ENCODE measurements around the gene ADGRA3. TPM values are rescaled to one million over a fixed set of nuclear protein-coding genes. Genes with fewer than 3 reads are reported as not detected.

The ADGRA3 gene
- total and polyA plus RNA-seq, 5 donors from 2014 or later: 0.20 to 2.1 TPM; not detected in 3

- H3K4me1 Mint-ChIP-seq: no peaks in the 10 kb centered on the region
These were observed 23.4 kb upstream of the ADGRA3 start for GRCh38 chr4:22539251-22539650.

DNA sequence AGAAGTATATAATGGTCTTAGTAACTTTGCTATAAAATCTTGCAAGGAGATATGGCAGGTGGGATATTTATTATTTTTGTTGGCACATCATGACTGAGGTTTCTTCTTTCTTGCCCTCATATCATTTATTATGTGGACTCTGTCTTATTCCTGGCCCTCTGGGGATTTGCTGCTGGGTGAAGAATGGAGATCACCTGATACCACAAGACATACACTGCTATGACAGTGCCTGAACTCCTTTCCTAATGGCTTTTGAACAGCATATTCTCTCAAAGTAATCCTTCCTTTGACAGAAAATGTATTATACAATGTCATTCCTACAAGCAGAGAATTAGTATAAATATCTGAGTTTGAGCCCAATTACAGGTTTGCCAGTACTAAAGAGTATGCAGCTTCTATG lies 22.0 kb upstream of the ADGRA3 start:
- no peaks in the 10 kb centered on the region for H3K36me3 ChIP-seq (ENCODE audit: control insufficient read depth, insufficient read depth, low read length)
- DNase-seq (no peak), ATAC-seq (ENCODE audit: low read depth in 2 of 2) (no peak)
- no peaks in the 10 kb centered on the region for H3K36me3 Mint-ChIP-seq
- peaks cover 4% of the 10 kb centered on the region for H3K27me3 Mint-ChIP-seq
- peaks cover 0 to 10% of the 10 kb centered on the region in 2 experiments for H3K9me3 ChIP-seq (ENCODE audit: control insufficient read depth in 2 of 2, low read length in 2 of 2)
- no peak overlapping the region for H3K27ac Mint-ChIP-seq
- H3K27me3 ChIP-seq (ENCODE audit: control insufficient read depth, insufficient read depth, low read length): no peaks in the 10 kb centered on the region
- no peak overlapping the region for H3K4me3 Mint-ChIP-seq
- peaks cover 2 to 17% (median 9%) of the 10 kb centered on the region in 7 donors for H3K9me3 Mint-ChIP-seq
- peaks cover 3% of the 10 kb centered on the region for H3K4me1 ChIP-seq (ENCODE audit: control insufficient read depth, insufficient read depth, low read length, poor library complexity, severe bottlenecking)
- no peaks in the 10 kb centered on the region for H3K4me1 Mint-ChIP-seq
- no peak overlapping the region for H3K27ac ChIP-seq (ENCODE audit: insufficient read depth, low read length, poor library complexity, severe bottlenecking)
- no peak overlapping the region for H3K4me3 ChIP-seq (ENCODE audit: low read depth, low read length)

More at GRCh38 chr4:22539251-22539650, 23.4 kb upstream of the ADGRA3 start:
- Mint-ChIP-seq H3K9me3 (peaks cover 2 to 18% (median 8%) of the 10 kb centered on the region in 7 donors), H3K36me3 (no peaks in the 10 kb centered on the region), H3K4me3 (no peak overlapping the region), H3K27ac (no peak overlapping the region), H3K27me3 (peaks cover 4% of the 10 kb centered on the region)
- peaks cover 0 to 7% of the 10 kb centered on the region in 2 experiments for H3K9me3 ChIP-seq (ENCODE audit: control insufficient read depth in 2 of 2, low read length in 2 of 2)
- DNase-seq (no peak), ATAC-seq (ENCODE audit: low read depth in 2 of 2) (no peak)
- H3K27me3 ChIP-seq (ENCODE audit: control insufficient read depth, insufficient read depth, low read length): no peaks in the 10 kb centered on the region
- H3K4me3 ChIP-seq (ENCODE audit: low read depth, low read length): no peak overlapping the region
- H3K27ac ChIP-seq (ENCODE audit: insufficient read depth, low read length, poor library complexity, severe bottlenecking): no peak overlapping the region
- no peaks in the 10 kb centered on the region for H3K36me3 ChIP-seq (ENCODE audit: control insufficient read depth, insufficient read depth, low read length)
- peaks cover 3% of the 10 kb centered on the region for H3K4me1 ChIP-seq (ENCODE audit: control insufficient read depth, insufficient read depth, low read length, poor library complexity, severe bottlenecking)

DNA sequence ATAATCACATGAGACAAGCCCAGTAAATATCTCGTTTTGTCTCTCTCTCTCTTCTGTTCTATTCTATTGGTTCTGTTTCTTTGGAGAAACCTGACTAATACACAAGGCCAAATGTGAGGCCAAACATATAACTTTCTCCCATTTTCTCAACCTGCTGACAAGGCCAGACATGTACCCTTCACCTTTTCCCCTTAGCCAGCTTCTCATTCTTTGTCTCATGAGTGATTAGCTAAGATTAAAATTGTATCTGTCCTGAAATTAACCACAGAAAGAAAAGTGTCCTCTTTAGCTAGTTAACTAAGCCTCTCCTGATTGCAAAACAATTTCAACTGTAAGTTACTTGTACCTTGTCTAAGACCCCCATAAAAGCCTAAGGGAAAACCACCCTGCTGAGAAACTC lies 18.5 kb upstream of the ADGRA3 start:
- ATAC-seq (ENCODE audit: low read depth in 2 of 2) (no peak), DNase-seq (no peak)
- no peak overlapping the region for H3K4me3 Mint-ChIP-seq
- no peaks in the 10 kb centered on the region for H3K36me3 Mint-ChIP-seq
- peaks cover 0 to 10% of the 10 kb centered on the region in 2 experiments for H3K9me3 ChIP-seq (ENCODE audit: control insufficient read depth in 2 of 2, low read length in 2 of 2)
- no peaks in the 10 kb centered on the region for H3K27me3 Mint-ChIP-seq
- H3K27ac Mint-ChIP-seq: no peak overlapping the region
- no peak overlapping the region for H3K27ac ChIP-seq (ENCODE audit: insufficient read depth, low read length, poor library complexity, severe bottlenecking)
- H3K36me3 ChIP-seq (ENCODE audit: control insufficient read depth, insufficient read depth, low read length): no peaks in the 10 kb centered on the region
- peaks cover 3% of the 10 kb centered on the region for H3K4me1 ChIP-seq (ENCODE audit: control insufficient read depth, insufficient read depth, low read length, poor library complexity, severe bottlenecking)
- H3K9me3 Mint-ChIP-seq: peaks cover 0 to 19% (median 10%) of the 10 kb centered on the region in 7 donors
- H3K4me1 Mint-ChIP-seq: no peaks in the 10 kb centered on the region
- H3K4me3 ChIP-seq (ENCODE audit: low read depth, low read length): no peak overlapping the region
- H3K27me3 ChIP-seq (ENCODE audit: control insufficient read depth, insufficient read depth, low read length): no peaks in the 10 kb centered on the region

GRCh38 chr4:22532896-22533295 lies 17.0 kb upstream of the ADGRA3 start:
- Histone ChIP-seq H3K27ac (ENCODE audit: insufficient read depth, low read length, poor library complexity, severe bottlenecking) (no peak overlapping the region), H3K27me3 (ENCODE audit: control insufficient read depth, insufficient read depth, low read length) (no peaks in the 10 kb centered on the region), H3K9me3 (ENCODE audit: control insufficient read depth in 2 of 2, low read length in 2 of 2) (peaks cover 0 to 10% of the 10 kb centered on the region in 2 experiments), H3K4me3 (ENCODE audit: low read depth, low read length) (no peak overlapping the region), H3K4me1 (ENCODE audit: control insufficient read depth, insufficient read depth, low read length, poor library complexity, severe bottlenecking) (peaks cover 3% of the 10 kb centered on the region), H3K36me3 (ENCODE audit: control insufficient read depth, insufficient read depth, low read length) (no peaks in the 10 kb centered on the region)
- Mint-ChIP-seq H3K9me3 (peaks cover 0 to 23% (median 13%) of the 10 kb centered on the region in 7 donors), H3K27me3 (no peaks in the 10 kb centered on the region), H3K4me1 (no peaks in the 10 kb centered on the region), H3K4me3 (no peak overlapping the region), H3K27ac (no peak overlapping the region), H3K36me3 (no peaks in the 10 kb centered on the region)
- DNase-seq (no peak), ATAC-seq (ENCODE audit: low read depth in 2 of 2) (no peak)

GRCh38 chr4:22532117-22532516 lies 16.3 kb upstream of the ADGRA3 start:
- Mint-ChIP-seq H3K27ac (no peak overlapping the region), H3K36me3 (no peaks in the 10 kb centered on the region), H3K4me3 (no peak overlapping the region), H3K9me3 (peaks cover 0 to 23% (median 13%) of the 10 kb centered on the region in 7 donors), H3K4me1 (no peaks in the 10 kb centered on the region), H3K27me3 (no peaks in the 10 kb centered on the region)
- Histone ChIP-seq H3K27me3 (ENCODE audit: control insufficient read depth, insufficient read depth, low read length) (no peaks in the 10 kb centered on the region), H3K4me1 (ENCODE audit: control insufficient read depth, insufficient read depth, low read length, poor library complexity, severe bottlenecking) (peaks cover under 1% of the 10 kb centered on the region), H3K36me3 (ENCODE audit: control insufficient read depth, insufficient read depth, low read length) (no peaks in the 10 kb centered on the region), H3K9me3 (ENCODE audit: control insufficient read depth in 2 of 2, low read length in 2 of 2) (peaks cover 0 to 10% of the 10 kb centered on the region in 2 experiments), H3K4me3 (ENCODE audit: low read depth, low read length) (no peak overlapping the region), H3K27ac (ENCODE audit: insufficient read depth, low read length, poor library complexity, severe bottlenecking) (no peak overlapping the region)
- ATAC-seq (ENCODE audit: low read depth in 2 of 2) (no peak), DNase-seq (no peak)

DNA sequence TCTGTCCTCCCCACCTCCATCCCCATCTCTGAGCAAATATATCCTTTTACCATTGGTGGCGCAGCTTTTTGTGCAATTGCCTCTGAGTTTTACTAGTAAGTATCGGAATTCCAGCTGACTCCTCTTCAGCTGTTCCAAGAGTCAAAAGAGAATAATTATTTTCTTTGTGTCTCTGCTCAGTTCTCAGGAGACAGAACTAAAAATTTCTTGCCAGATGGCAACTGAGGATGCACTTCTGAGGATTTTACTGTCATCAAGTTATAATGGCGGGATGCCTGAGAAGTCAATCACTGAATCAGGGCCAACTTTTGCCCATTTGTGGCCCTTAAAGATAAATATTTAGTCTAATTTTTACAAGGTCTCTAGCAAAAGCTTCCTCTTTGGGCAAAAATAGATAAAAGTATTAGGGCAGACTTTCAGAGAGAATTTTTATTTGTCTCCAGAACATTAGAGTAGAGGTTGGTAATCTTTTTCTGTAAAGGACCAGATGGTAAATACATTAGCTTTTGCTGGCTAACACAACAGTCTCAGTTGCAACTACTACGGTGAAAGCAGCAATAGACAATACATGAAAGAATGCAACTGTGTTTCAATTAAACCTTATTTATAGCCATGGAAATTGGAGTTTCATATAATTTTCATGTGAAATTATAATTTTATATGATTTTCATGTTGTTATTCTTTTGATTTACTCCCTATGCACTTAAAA lies 15.6 kb upstream of the ADGRA3 start:
- peaks cover 0 to 22% (median 13%) of the 10 kb centered on the region in 7 donors for H3K9me3 Mint-ChIP-seq
- no peak overlapping the region for H3K27ac Mint-ChIP-seq
- DNase-seq (no peak), ATAC-seq (ENCODE audit: low read depth in 2 of 2) (no peak)
- H3K4me3 Mint-ChIP-seq: no peak overlapping the region
- Histone ChIP-seq H3K9me3 (ENCODE audit: control insufficient read depth in 2 of 2, low read length in 2 of 2) (peaks cover 0 to 10% of the 10 kb centered on the region in 2 experiments), H3K36me3 (ENCODE audit: control insufficient read depth, insufficient read depth, low read length) (no peaks in the 10 kb centered on the region), H3K4me1 (ENCODE audit: control insufficient read depth, insufficient read depth, low read length, poor library complexity, severe bottlenecking) (no peaks in the 10 kb centered on the region), H3K27me3 (ENCODE audit: control insufficient read depth, insufficient read depth, low read length) (no peaks in the 10 kb centered on the region), H3K27ac (ENCODE audit: insufficient read depth, low read length, poor library complexity, severe bottlenecking) (no peak overlapping the region), H3K4me3 (ENCODE audit: low read depth, low read length) (no peak overlapping the region)
- no peaks in the 10 kb centered on the region for H3K36me3 Mint-ChIP-seq
- H3K27me3 Mint-ChIP-seq: no peaks in the 10 kb centered on the region
- no peaks in the 10 kb centered on the region for H3K4me1 Mint-ChIP-seq

DNA sequence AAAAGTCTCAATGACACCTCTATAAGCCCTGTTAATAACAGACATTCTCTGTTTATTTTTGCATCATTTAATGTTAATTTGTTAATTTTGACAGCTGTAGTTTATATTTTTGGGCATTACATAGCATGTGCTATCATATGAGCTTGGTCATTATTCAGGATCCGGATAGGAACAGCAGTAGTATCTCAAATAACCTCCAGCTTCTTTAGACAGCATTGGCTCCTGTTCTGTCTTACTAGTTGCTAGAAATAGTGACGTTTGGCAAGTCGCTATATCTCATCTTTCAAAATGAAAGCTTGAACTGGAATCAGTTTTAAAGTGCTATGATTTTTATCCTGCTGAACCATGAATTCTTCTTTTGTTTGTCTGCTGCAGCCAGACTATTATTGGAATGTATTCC lies 9.0 kb upstream of the ADGRA3 start:
- Mint-ChIP-seq H3K27ac (no peak overlapping the region), H3K4me3 (no peak overlapping the region), H3K4me1 (no peaks in the 10 kb centered on the region), H3K9me3 (peaks cover 0 to 8% (median 2%) of the 10 kb centered on the region in 7 donors), H3K27me3 (no peaks in the 10 kb centered on the region), H3K36me3 (no peaks in the 10 kb centered on the region)
- no peaks in the 10 kb centered on the region for H3K9me3 ChIP-seq (ENCODE audit: control insufficient read depth in 2 of 2, low read length in 2 of 2)
- H3K36me3 ChIP-seq (ENCODE audit: control insufficient read depth, insufficient read depth, low read length): no peaks in the 10 kb centered on the region
- ATAC-seq (ENCODE audit: low read depth in 2 of 2) (no peak), DNase-seq (no peak)
- no peaks in the 10 kb centered on the region for H3K4me1 ChIP-seq (ENCODE audit: control insufficient read depth, insufficient read depth, low read length, poor library complexity, severe bottlenecking)
- H3K4me3 ChIP-seq (ENCODE audit: low read depth, low read length): no peak overlapping the region
- no peak overlapping the region for H3K27ac ChIP-seq (ENCODE audit: insufficient read depth, low read length, poor library complexity, severe bottlenecking)
- H3K27me3 ChIP-seq (ENCODE audit: control insufficient read depth, insufficient read depth, low read length): no peaks in the 10 kb centered on the region
